ENCODE measurements around the gene NUP54.

The NUP54 gene

GRCh38 chr4:76147454-76148141 is 599 bp downstream of the NUP54 start:
- DNase-seq (ENCODE audit: low read depth in 1 of 2, low spot score in 1 of 2): peak; percentile 2 to 15

GRCh38 chr4:76144546-76144945 is 3.7 kb downstream of the NUP54 start:
- no peak for DNase-seq (ENCODE audit: low read depth in 1 of 2, low spot score in 1 of 2)

DNA sequence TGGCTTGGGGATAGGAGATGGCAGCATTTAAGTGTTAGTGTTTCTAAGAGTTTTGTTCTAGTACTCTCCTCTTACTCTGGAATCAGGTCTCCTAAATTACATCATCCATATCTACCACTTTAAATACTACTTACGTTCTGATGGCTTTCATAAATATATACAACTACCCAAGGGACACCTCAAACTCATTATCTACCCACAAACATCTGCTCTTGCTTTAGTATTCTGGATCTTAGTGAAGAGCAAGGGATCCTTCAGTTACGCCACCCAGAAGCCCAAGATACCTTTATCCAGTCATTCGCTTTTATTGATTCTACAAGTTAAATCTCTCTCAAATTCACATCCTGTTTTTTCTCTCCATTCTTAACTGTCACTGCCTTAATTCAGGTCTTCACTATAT is 7.0 kb downstream of the NUP54 start:
- DNase-seq (ENCODE audit: low read depth in 1 of 2, low spot score in 1 of 2): no peak

- no peak for DNase-seq (ENCODE audit: low read depth in 1 of 2, low spot score in 1 of 2)
Measured at GRCh38 chr4:76127754-76128153, 20.4 kb downstream of the NUP54 start.

DNA sequence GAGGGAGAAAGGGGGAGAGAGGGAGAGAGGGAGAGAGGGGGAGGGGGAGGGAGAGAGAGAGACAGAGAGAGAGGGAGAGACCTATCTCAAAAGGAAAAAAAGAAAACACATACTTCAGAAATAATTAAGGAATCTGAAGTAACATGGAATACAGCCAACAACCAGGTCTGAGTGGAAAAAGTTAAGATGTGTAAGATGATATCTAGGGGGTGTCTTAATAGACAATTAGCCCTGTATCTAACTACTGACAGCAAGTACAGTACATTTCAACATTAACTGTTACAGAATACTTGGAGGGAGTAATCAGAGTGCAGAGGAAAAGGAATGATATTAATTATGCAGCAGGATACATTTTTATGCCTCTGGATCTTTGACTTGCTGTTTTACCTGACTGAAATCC is 22.4 kb downstream of the NUP54 start:
- no peak for DNase-seq (ENCODE audit: low read depth in 1 of 2, low spot score in 1 of 2)

DNA sequence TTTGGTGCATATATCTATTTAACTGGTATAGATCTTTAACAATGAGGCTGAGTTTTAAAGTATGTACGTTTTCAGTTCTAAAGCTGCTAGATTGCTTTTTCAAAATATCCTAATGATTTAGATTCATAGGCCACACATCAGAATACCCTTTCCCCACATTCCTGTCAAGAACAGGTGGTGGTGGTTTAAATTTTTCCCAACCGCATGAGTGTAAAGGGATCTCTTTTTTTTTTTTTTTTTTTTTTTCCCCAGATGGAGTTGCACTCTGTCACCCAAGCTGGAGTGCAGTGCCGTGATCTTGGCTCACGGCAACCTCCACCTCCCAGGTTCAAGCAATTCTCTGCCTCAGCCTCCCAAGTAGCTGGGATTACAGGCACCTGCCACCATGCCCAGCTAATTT is 28.0 kb downstream of the NUP54 start:
- DNase-seq (ENCODE audit: low read depth in 1 of 2, low spot score in 1 of 2): no peak

GRCh38 chr4:76117536-76117935 is 30.7 kb downstream of the NUP54 start:
- DNase-seq (ENCODE audit: low read depth in 1 of 2, low spot score in 1 of 2): no peak

DNA sequence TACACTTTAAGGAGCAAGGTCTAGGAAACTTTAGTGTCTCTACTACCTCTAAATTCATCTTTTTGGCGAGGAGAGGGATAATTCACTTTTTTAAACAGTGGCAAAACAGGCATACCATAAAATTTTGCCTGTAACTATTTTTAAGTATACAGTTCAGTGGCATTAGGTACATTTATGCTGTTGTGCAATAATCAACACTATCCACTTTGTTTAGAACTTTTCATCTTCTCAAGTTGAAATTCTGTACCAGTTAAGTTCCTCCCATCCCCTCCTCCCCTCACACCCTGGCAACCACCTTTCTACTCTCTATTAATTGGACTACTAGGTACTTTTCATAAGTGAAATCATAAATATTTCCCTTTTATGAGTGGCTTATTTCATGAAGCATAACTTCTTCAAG is 31.4 kb downstream of the NUP54 start:
- no peak for DNase-seq (ENCODE audit: low read depth in 1 of 2, low spot score in 1 of 2)

- no peak for DNase-seq (ENCODE audit: low read depth in 1 of 2, low spot score in 1 of 2)
Measured at GRCh38 chr4:76108467-76109181, 39.6 kb downstream of the NUP54 start.

DNA sequence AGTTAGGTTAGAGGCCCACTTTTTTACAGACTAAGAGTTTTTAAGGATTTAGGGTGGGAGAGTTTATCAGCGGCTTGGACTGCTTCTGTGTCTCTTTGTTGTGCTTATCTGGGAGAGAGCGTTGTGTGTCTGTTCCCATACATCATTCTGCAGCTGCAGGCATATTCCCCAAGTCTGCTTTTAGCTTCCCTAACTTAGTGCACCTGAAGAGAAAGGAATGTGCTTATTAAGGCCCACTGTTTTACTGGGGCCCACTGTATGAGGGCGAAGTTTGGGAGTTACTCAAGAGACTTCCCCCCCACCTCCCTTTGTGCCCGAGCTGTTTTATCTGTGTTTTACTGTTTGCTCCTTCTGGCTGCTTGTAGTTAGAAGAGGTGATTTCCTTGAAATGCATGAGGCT is 41.8 kb downstream of the NUP54 start:
- no peak for DNase-seq (ENCODE audit: low read depth in 1 of 2, low spot score in 1 of 2)

GRCh38 chr4:76105652-76106051 is 42.5 kb downstream of the NUP54 start:
- DNase-seq (ENCODE audit: low read depth in 1 of 2, low spot score in 1 of 2): no peak

DNA sequence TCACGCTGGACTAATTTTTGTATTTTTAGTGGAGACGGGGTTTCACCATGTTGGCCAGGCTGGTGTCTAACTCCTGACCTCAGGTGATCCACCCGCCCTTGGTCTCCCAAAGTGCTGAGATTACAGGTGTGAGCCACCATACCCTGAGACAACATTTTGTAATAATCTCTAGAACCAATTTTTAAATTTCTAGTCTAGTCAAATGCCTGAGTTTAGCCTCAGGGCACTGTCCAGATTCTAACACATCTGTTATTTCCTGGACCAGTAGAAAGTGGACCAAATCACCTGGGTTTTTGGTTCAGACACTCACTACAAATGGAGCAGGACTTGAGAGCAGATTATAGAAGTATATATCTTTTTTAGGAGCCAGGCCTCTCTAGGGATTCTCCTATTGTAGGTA is 52.1 kb downstream of the NUP54 start:
- no peak for DNase-seq (ENCODE audit: low read depth in 1 of 2, low spot score in 1 of 2)

DNA sequence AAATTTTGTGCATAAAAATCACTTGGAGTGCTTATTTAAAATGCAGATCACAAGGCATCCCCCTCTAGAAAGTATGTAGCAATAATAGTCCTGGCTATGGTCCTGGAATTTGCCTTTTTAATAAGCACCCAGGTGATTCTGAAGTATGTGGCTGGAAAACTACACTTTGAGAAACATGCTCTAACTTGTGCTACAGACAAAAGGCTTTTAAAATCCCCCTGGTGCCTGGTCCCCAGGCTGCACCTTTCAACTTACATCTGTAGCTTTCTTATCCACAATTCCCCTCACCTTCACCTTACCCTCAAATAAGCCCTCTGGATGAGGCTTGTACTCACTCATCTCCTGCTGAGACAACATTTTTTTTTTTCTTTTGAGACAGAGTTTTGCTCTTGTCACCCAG is 52.6 kb downstream of the NUP54 start:
- DNase-seq (ENCODE audit: low read depth in 1 of 2, low spot score in 1 of 2): no peak

GRCh38 chr4:76091052-76091451 is 57.1 kb downstream of the NUP54 start:
- DNase-seq (ENCODE audit: low read depth in 1 of 2, low spot score in 1 of 2): no peak

DNA sequence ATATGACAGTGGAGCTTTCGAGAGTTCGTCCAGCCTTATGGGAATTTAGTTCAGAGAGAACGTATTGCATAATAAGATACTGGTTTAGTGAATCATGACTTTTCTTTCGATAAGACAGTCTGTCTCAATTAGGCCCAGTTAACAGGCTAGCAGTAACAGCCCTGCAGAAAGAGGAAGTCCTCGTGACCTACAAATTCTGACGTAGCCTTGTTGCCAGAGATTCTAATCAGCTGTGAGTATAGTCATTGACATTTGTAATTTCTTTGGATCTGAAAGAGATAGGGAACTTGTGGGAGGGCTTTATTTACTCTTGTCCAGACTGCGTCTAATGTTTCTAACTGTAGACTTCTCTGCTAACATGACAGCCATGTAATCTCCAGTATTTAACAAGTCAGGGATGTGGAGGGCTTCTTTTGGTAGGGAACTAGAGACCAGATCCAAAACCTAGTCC is 57.9 kb downstream of the NUP54 start:
- DNase-seq (ENCODE audit: low read depth in 1 of 2, low spot score in 1 of 2): no peak

DNA sequence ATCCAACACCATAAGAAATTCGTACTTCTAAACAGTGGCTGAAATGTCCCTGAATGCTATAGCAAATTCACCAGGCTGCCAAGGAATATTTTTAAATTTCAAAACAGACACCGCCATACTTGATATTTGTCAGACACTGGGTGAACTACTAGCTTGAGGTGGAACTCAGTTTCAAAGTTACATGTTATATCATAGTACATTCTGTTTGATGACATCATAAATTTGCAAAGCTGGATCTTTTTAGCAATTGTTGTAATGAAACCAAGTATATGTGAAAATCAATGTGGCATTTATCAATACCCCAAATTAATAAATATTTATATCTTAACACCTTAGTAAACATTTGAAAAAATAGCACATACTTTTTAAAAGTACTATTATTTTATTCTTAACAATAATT is 59.5 kb downstream of the NUP54 start:
- DNase-seq (ENCODE audit: low read depth in 1 of 2, low spot score in 1 of 2): no peak

DNA sequence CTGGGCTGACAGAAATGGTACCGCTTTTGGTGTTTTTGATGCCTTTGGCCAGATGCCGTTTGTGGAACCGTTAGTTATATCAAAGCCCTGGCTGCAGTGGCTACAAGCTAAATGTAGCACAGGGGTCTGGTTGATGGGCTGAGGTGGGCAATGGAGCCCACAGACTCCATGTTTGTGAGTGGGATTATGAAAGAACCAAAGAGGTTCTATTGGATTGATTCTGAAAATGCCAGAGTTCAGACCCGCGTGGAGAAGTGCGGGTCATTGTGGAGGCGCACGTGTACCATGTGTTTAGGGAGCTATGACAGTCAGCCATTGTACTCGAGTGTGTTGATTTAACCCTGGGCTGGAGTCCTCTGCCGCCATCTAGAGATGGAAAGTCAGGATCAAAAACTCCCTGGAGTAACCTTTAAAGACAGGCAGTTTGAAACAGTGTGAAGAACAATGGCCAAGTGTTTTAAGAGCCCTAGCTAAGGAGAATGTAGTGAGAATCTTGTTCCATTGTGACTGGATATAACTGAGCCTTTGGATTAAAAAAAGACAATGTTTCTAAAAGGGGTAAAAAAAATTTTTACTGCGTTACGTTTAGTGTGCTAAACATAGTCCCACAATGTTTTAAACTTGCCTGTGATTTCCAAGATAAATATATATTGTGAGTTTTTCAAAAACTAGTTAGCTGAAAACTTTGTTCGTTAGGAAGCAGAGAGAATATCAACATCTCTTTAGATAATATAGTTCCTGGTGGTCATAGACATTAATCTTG is 61.0 kb downstream of the NUP54 start:
- no peak for DNase-seq (ENCODE audit: low read depth in 1 of 2, low spot score in 1 of 2)

DNA sequence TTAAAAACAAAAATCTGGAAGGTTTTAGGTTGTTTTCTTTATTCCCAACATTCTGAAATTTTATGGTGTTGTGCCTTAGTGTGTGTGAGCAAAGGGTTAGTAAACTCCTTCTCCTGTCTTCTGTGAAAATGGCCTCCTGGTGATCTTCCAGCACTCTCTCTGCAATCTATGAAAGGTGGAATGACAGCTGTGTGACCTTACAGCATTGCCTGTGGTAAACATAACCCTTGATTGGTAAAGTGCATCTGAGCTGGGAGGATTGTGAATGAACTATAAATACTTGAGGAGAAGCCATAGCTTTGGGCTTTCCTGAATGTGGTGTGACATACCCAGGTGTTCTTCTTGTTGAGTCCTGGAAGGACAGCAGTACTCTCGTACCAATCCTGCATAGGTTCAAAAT is 63.7 kb downstream of the NUP54 start:
- no peak for DNase-seq (ENCODE audit: low read depth in 1 of 2, low spot score in 1 of 2)

GRCh38 chr4:76083386-76083988 is 64.7 kb downstream of the NUP54 start:
- no peak for DNase-seq (ENCODE audit: low read depth in 1 of 2, low spot score in 1 of 2)

DNA sequence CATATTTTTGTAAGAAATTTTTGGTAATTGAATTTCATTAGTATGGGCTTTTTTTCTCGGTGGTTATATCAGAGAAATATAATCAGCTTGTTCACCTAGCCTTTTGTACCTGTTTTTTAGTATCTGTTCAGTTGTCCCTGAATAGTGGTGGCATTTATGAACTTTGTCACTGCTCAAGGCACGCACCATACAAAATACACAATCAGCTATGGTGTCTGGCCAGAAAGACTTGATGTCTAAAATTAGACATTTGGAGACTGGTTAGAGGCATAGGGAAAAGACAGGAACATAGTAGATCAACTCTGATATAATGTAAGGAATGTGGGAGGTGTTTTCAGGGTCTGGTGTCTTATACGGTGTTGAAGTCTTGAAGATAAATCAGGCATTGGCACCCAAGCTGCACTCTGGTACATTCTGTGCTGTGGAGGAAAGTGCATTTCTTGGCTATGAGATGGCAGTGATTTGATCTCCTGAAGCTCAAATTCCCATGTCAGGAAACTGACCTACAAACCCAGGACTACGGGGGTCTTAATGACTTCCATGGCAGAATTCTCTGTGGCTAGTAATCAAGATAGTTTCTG is 70.1 kb downstream of the NUP54 start:
- DNase-seq (ENCODE audit: low read depth in 1 of 2, low spot score in 1 of 2): no peak

- no peak for DNase-seq (ENCODE audit: low read depth in 1 of 2, low spot score in 1 of 2)
Measured at GRCh38 chr4:76074993-76075600, 73.1 kb downstream of the NUP54 start.

Measured in activated CD4-positive, alpha-beta T cell treated with anti-CD3 and anti-CD28 coated beads, Interleukin-2, amount 50 U/mL, for 24 hours (primary cell).